ENCODE results near the gene BRWD1. TPM values are rescaled to one million over a fixed set of nuclear protein-coding genes. Genes with fewer than 3 reads are reported as not detected.

Gene BRWD1
- total and polyA plus RNA-seq, 2 experiments from 2014 or later: 35.2 to 75.5 TPM

GRCh38 chr21:39348355-39349210 lies 35.2 kb upstream of the BRWD1 start, which contains the start of gene HMGN1 (continued):
- TF ChIP-seq EZH2phosphoT487 (IDR thresholded peaks at IDR 0.05; ENCODE audit: unreplicated experiment) (no peak), REST (IDR thresholded peaks at IDR 0.05; ENCODE audit: unreplicated experiment) (no peak), CTCF (conservative IDR thresholded peaks at IDR 0.05; ENCODE audit: low read depth in 2 of 2) (no peak), STAT1 (IDR thresholded peaks at IDR 0.05; ENCODE audit: unreplicated experiment) (no peak), CREB1 (CRISPR knock-in tag; IDR thresholded peaks at IDR 0.05; ENCODE audit: low read depth) (peak; percentile 98)

- Mint-ChIP-seq H3K36me3 (ENCODE audit: low read depth) (peaks cover 52% of the 10 kb centered on the region), H3K27me3 (ENCODE audit: insufficient read depth, low read depth, poor library complexity) (peaks cover 13% of the 10 kb centered on the region), H3K9me3 (no peaks in the 10 kb centered on the region), H3K4me1 (peaks cover 49% of the 10 kb centered on the region), H3K27ac (peak overlapping the region; percentile 97), H3K4me3 (peak overlapping the region; percentile 92)
- H3K27ac ChIP-seq (ENCODE audit: low read depth): peak overlapping the region; percentile 95
- peak overlapping the region; percentile 87 for H3K4me3 ChIP-seq
- TF ChIP-seq JUNB (IDR thresholded peaks at IDR 0.05; ENCODE audit: unreplicated experiment): no peak
- no peak for TF ChIP-seq CTCF (conservative IDR thresholded peaks at IDR 0.05; ENCODE audit: low read depth in 2 of 2)
- DNase-seq (ENCODE audit: low spot score): no peak
- H3K79me2 ChIP-seq (replicated peaks; ENCODE audit: insufficient read depth): peaks cover 40% of the 10 kb centered on the region
- H2AFZ ChIP-seq: no peak overlapping the region
- no peak for ATAC-seq
- H3K9me2 ChIP-seq (ENCODE audit: insufficient read depth): no peaks in the 10 kb centered on the region
- no peaks in the 10 kb centered on the region for H3K27me3 ChIP-seq (ENCODE audit: insufficient read depth)
- H3K4me1 ChIP-seq (ENCODE audit: insufficient read depth): peaks cover 54% of the 10 kb centered on the region
- H4K20me1 ChIP-seq (replicated peaks; ENCODE audit: insufficient read depth): peaks cover 21% of the 10 kb centered on the region
- peaks cover 35% of the 10 kb centered on the region; the same call in 1 of the 2 replicates for H3K36me3 ChIP-seq (ENCODE audit: insufficient read depth)
- H3K4me2 ChIP-seq: peak overlapping the region; percentile 77
- H3F3A ChIP-seq (replicated peaks; ENCODE audit: low read depth): peaks cover 22% of the 10 kb centered on the region
Measured at GRCh38 chr21:39348040-39348354, 34.6 kb upstream of the BRWD1 start.

Measured in GM23338 (cell line).